Stimulated activated CD8-positive, alpha-beta memory T cell treated with anti-CD3 and anti-CD28 coated beads, Interleukin-2, amount 100 ng/mL, for 48 hours (primary cell): ENCODE data around the gene PLCXD3.

Experiments
- DNase-seq, 2 donors: peaks; one replicate each; pipeline ENCODE4 v3.0.0-alpha.2; 2020; ENCODE audit warnings: low read depth in 2 of 2

Gene PLCXD3

GRCh38 chr5:41510176-41510831, at the start of gene PLCXD3:
Gene PLCXD3 (minus strand): TSS chr5:41510601. CDS start chr5:41510526, 75 bp downstream.
- DNase-seq: no peak

- DNase-seq: no peak
These were observed 48.8 kb upstream of the PLCXD3 start for GRCh38 chr5:41559184-41559583.

- DNase-seq: no peak
These were observed 47.9 kb upstream of the PLCXD3 start for GRCh38 chr5:41558295-41558694.

GRCh38 chr5:41547991-41548390, 37.6 kb upstream of the PLCXD3 start:
- no peak for DNase-seq

GRCh38 chr5:41542183-41542582, 31.8 kb upstream of the PLCXD3 start:
- DNase-seq: no peak

- DNase-seq: no peak
These were observed 29.1 kb upstream of the PLCXD3 start for GRCh38 chr5:41539454-41539853.

GRCh38 chr5:41537581-41537980, 27.2 kb upstream of the PLCXD3 start:
- DNase-seq: no peak

GRCh38 chr5:41532485-41532884, 22.1 kb upstream of the PLCXD3 start:
- DNase-seq: no peak

- DNase-seq: no peak
These were observed 16.9 kb upstream of the PLCXD3 start for GRCh38 chr5:41527201-41527779.

GRCh38 chr5:41526699-41527098, 16.3 kb upstream of the PLCXD3 start:
- no peak for DNase-seq

- no peak for DNase-seq
These were observed 13.8 kb upstream of the PLCXD3 start for GRCh38 chr5:41524174-41524573.

GRCh38 chr5:41522193-41522786, 11.9 kb upstream of the PLCXD3 start:
- no peak for DNase-seq

GRCh38 chr5:41519801-41520200, 9.4 kb upstream of the PLCXD3 start:
- no peak for DNase-seq

- DNase-seq: no peak
These were observed 7.5 kb upstream of the PLCXD3 start for GRCh38 chr5:41517909-41518308.

GRCh38 chr5:41511241-41511640, 840 bp upstream of the PLCXD3 start:
- DNase-seq: no peak

GRCh38 chr5:41509399-41510175, 814 bp downstream of the PLCXD3 start:
- DNase-seq: no peak

- no peak for DNase-seq
These were observed 1.6 kb downstream of the PLCXD3 start for GRCh38 chr5:41508696-41509398.

GRCh38 chr5:41508186-41508585, 2.2 kb downstream of the PLCXD3 start:
- no peak for DNase-seq

GRCh38 chr5:41507501-41507900, 2.9 kb downstream of the PLCXD3 start:
- DNase-seq: no peak

- no peak for DNase-seq
These were observed 6.5 kb downstream of the PLCXD3 start for GRCh38 chr5:41503860-41504259.

- no peak for DNase-seq
These were observed 7.1 kb downstream of the PLCXD3 start for GRCh38 chr5:41503310-41503709.
